M059J (cell line): ENCODE results near the gene GUCY1A1. TPM values are rescaled to one million over a fixed set of nuclear protein-coding genes. Genes with fewer than 3 reads are reported as not detected.
A peak's percentile ranks its signal among the peaks of the same experiment; 100 is the strongest.

Experiments
- DNase-seq: peaks from one replicate; pipeline ENCODE4 v3.0.0-alpha.2; 2012; ENCODE audit warnings: low read depth
- total RNA-seq: library from RNA; depleted of rRNA; stranded (reverse); fragments of >200 nt; shearing (Covaris generic); gene quantifications from 2 replicates; pipeline ENCODE4 v1.2.3, GENCODE V29; 2014; rRNA removed

The GUCY1A1 gene
- total RNA-seq, 1 experiment from 2014 or later: 0.15 TPM

DNA sequence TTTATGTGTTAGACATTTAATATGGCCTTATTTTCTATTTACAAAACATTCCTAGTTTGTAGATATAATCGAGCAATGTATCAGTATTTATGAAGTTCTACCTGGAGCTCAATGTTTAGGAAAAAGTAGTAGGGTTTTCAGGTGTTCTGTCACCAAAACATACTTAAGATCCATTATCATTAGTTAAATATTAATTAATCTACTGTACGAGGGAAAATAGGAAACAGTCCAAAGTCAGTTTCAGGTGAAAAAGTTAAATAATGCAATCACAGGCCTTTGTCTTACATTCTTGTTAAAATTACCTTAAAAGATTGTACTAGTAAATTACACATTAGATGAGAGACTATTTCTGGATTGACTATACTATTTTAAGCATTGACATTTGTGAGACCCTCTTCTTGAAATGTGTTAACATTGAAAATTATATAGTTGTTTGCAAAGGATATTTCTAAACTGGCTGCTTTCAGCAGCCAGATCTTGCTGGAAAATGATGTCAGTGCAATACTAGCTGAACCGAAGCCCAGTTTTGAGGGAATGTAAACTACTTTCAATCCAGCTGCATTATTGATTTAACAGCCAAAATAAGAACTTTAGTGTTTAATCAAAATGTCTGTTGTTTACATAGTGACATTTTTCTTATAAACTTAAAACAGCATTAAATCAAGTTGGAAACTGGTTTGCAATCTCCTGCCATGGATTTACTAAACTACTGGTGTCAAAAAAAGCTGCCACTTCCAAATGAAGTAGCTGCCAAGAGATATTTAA is 111.5 kb downstream of the GUCY1A1 start:
- DNase-seq: no peak

DNA sequence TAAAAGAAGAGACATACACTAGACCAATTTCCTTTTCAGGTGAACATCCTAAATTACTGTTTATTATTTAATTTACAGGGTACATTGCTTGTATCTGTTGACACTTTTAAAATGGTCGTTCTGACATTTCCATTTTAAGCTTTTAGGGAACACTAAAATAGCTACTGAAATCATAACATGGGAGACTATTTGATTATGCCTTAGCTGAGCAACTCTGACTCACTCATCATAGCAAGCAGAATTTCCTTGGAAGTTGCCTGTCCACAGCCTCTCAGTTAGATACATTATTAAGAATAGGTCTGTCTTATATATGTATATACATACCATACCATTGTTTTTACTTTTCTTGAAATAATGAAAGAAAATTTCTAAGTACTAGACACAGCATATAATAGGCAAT is 114.1 kb downstream of the GUCY1A1 start:
- peak; percentile 8 for DNase-seq

DNA sequence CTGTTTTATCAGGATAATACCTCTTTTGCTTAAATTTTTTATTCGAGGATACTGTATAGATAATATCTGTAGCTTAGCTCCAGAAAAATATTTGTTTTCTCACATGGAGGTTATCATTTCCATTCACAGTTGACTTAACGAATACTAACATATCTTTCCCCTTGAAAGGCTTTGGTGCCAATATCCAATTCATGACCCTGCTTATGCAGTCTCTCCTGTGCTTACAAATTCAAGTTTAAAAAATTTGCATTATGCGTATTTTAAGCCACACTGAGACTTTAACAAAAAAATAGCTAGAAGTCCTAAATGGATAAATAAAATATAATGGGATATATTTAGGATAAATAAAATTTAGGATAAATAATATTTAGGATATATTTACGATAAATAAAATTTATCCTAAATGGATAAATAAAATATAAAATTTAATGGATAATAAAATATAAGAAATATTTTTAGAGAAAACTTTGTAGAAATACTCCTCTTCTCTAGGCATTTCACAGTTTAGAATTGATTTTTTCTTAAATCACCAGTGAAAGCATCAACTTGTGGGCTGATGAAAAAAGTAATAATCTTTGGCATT is 114.7 kb downstream of the GUCY1A1 start:
- DNase-seq: no peak

Other genes starting within 250 kb of the GUCY1A1 start
- 1.2 and 3.2 TPM in 2 replicates for gene GUCY1B1, start 92.2 kb downstream of the GUCY1A1 start, total RNA-seq
- not detected in 2 replicates for gene ASIC5, start 199.4 kb downstream of the GUCY1A1 start, total RNA-seq
- 5.7 and 6.5 TPM in 2 replicates for gene TDO2, start 236.8 kb downstream of the GUCY1A1 start, total RNA-seq